GM23248 (cell line): ENCODE measurements around the gene DAPK1. TPM values are rescaled to one million over a fixed set of nuclear protein-coding genes. Genes with fewer than 3 reads are reported as not detected.

Experiments used
- DNase-seq: peaks from one replicate; pipeline ENCODE4 v3.0.0-alpha.2; 2015
- H2AFZ ChIP-seq: fragments of 200-600 bp; sonication (generic); 2 replicates; pipeline ENCODE4 v1.6.1; 2016; ENCODE audit warnings: antibody characterized with exemption
- H3F3A ChIP-seq: fragments of 200-600 bp; sonication (generic); 2 replicates; pipeline ENCODE4 v1.6.1; 2016; ENCODE audit warnings: mild to moderate bottlenecking, antibody characterized with exemption, mixed run types; ENCODE audit not compliant: insufficient read depth
- H3K27ac ChIP-seq: fragments of 200-600 bp; sonication (generic); 2 replicates; pipeline ENCODE4 v1.5.1; 2016; ENCODE audit warnings: mild to moderate bottlenecking
- H3K27me3 ChIP-seq: fragments of 200-600 bp; sonication (generic); replicated peaks from 2 replicates; pipeline ENCODE4 v1.6.1; 2016; ENCODE audit warnings: mild to moderate bottlenecking; ENCODE audit not compliant: insufficient read depth
- H3K36me3 ChIP-seq: fragments of 200-600 bp; sonication (generic); 2 replicates; pipeline ENCODE4 v1.6.1; 2016; ENCODE audit warnings: low read depth, mild to moderate bottlenecking
- H3K4me1 ChIP-seq: fragments of 200-600 bp; sonication (generic); 2 replicates; pipeline ENCODE4 v1.6.1; 2016; ENCODE audit warnings: mild to moderate bottlenecking; ENCODE audit not compliant: insufficient read depth
- H3K4me2 ChIP-seq: fragments of 200-600 bp; sonication (generic); one replicate; pipeline ENCODE4 v1.6.1; 2016; ENCODE audit warnings: mild to moderate bottlenecking; ENCODE audit not compliant: unreplicated experiment
- H3K4me3 ChIP-seq: fragments of 200-600 bp; sonication (generic); 2 replicates; pipeline ENCODE4 v1.5.1; 2016; ENCODE audit warnings: mild to moderate bottlenecking
- H3K79me2 ChIP-seq: fragments of 200-600 bp; sonication (generic); 2 replicates; pipeline ENCODE4 v1.6.1; 2016; ENCODE audit warnings: mild to moderate bottlenecking; ENCODE audit not compliant: insufficient read depth
- H3K9ac ChIP-seq: fragments of 200-600 bp; sonication (generic); 2 replicates; pipeline ENCODE4 v1.6.1; 2016; ENCODE audit warnings: mild to moderate bottlenecking
- H3K9me2 ChIP-seq: fragments of 200-600 bp; sonication (generic); 2 replicates; pipeline ENCODE4 v1.6.1; 2016; ENCODE audit warnings: mixed run types, mild to moderate bottlenecking, moderate library complexity; ENCODE audit not compliant: insufficient read depth
- H3K9me3 ChIP-seq: fragments of 200-600 bp; sonication (generic); one replicate; pipeline ENCODE4 v1.6.1; 2017; ENCODE audit warnings: low read depth
- H4K20me1 ChIP-seq: fragments of 200-600 bp; sonication (generic); 2 replicates; pipeline ENCODE4 v1.6.0; 2016; ENCODE audit not compliant: insufficient read depth
- EZH2 ChIP-seq: fragments of 200-600 bp; sonication (generic); IDR thresholded peaks from 2 replicates; pipeline ENCODE4 v1.6.1; 2018; ENCODE audit warnings: antibody characterized with exemption, mild to moderate bottlenecking; ENCODE audit not compliant: insufficient read depth, poor library complexity, severe bottlenecking
- EZH2phosphoT487 ChIP-seq: fragments of 200-600 bp; sonication (generic); IDR thresholded peaks from 2 replicates; pipeline ENCODE4 v1.6.1; 2018; ENCODE audit warnings: antibody characterized with exemption, moderate library complexity, mild to moderate bottlenecking, low read depth; ENCODE audit not compliant: insufficient read depth
- WGBS, 2 experiments: methylation state at CpG; one replicate each; pipeline ENCODE4 v1.1.6; 2015 to 2017; ENCODE audit warnings: low lambda C conversion rate in 2 of 2, low coverage in 1 of 2; ENCODE audit errors: missing lambda C conversion rate in 2 of 2; 5-methylcytosine and 5-hydroxymethylcytosine counted together
- in situ Hi-C: fragments of 300-500 bp; cut with MboI; formaldehyde crosslinking; loops from 2 replicates; pipeline ENCODE4 v1.15.0; 2020
- polyA plus RNA-seq: library from polyadenylated mRNA; unstranded; fragments of >200 nt; fragmentation: Nextera tagmentation; extraction: Ambion mirVana; gene quantifications from 2 replicates; pipeline ENCODE4 v1.2.1, GENCODE V29; 2016
- total RNA-seq: library from RNA; depleted of rRNA; stranded (reverse); fragments of >200 nt; shearing (Covaris generic); gene quantifications from 2 replicates; pipeline ENCODE4 v1.2.3, GENCODE V29; 2014

DAPK1 gene
- total and polyA plus RNA-seq, 2 experiments from 2014 or later = 1.6 to 1.9 TPM

GRCh38 chr9:87696641-87697040 lies 199.0 kb downstream of the DAPK1 start:
- Histone ChIP-seq H3K79me2 (no peaks in the 10 kb centered on the region), H3K4me3 (no peak overlapping the region), H3K9me3 (no peaks in the 10 kb centered on the region), H2AFZ (no peak overlapping the region), H3K4me1 (no peaks in the 10 kb centered on the region), H3K27me3 (no peaks in the 10 kb centered on the region), H3K9ac (no peak overlapping the region), H3K4me2 (no peak overlapping the region), H3K36me3 (no peaks in the 10 kb centered on the region), H3K9me2 (no peaks in the 10 kb centered on the region), H3K27ac (no peak overlapping the region), H4K20me1 (no peaks in the 10 kb centered on the region), H3F3A (no peaks in the 10 kb centered on the region)
- in situ Hi-C loops = no loop called here
- DNase-seq = no peak
- 80 to 84% methylated on average over 7 of the region's 7 CpGs for WGBS, 2 experiments
- TF ChIP-seq EZH2phosphoT487 = no peak
- TF ChIP-seq EZH2 = no peak

GRCh38 chr9:87698069-87698809 lies 200.6 kb downstream of the DAPK1 start:
- H3K9me2 ChIP-seq = no peaks in the 10 kb centered on the region
- H3K27me3 ChIP-seq = no peaks in the 10 kb centered on the region
- H3K79me2 ChIP-seq = no peaks in the 10 kb centered on the region
- H3K4me3 ChIP-seq = no peak overlapping the region
- TF ChIP-seq EZH2phosphoT487 (no peak), EZH2 (no peak)
- H3K4me2 ChIP-seq = no peak overlapping the region
- H3K9ac ChIP-seq = no peak overlapping the region
- no peaks in the 10 kb centered on the region for H3K9me3 ChIP-seq
- H4K20me1 ChIP-seq = no peaks in the 10 kb centered on the region
- in situ Hi-C loops = no loop called here
- no peaks in the 10 kb centered on the region for H3K36me3 ChIP-seq
- no peak overlapping the region for H2AFZ ChIP-seq
- WGBS, 2 experiments = 80 to 84% methylated on average over 14 of the region's 14 CpGs
- H3F3A ChIP-seq = no peaks in the 10 kb centered on the region
- H3K27ac ChIP-seq = no peak overlapping the region
- no peak for DNase-seq
- no peaks in the 10 kb centered on the region for H3K4me1 ChIP-seq

GRCh38 chr9:87699835-87700234 lies 202.2 kb downstream of the DAPK1 start:
- Histone ChIP-seq H3K4me2 (no peak overlapping the region), H4K20me1 (no peaks in the 10 kb centered on the region), H3K79me2 (no peaks in the 10 kb centered on the region), H3K4me1 (no peaks in the 10 kb centered on the region), H3K9me3 (no peaks in the 10 kb centered on the region), H3K36me3 (no peaks in the 10 kb centered on the region), H3K27ac (no peak overlapping the region), H3K9ac (no peak overlapping the region), H3F3A (no peaks in the 10 kb centered on the region), H3K27me3 (no peaks in the 10 kb centered on the region), H3K4me3 (no peak overlapping the region), H2AFZ (peak overlapping the region; percentile 39; the same call in 1 of the 2 replicates), H3K9me2 (no peaks in the 10 kb centered on the region)
- peak; percentile 16 for DNase-seq
- WGBS, 2 experiments = 93 to 99% methylated on average over 4 of the region's 4 CpGs
- in situ Hi-C loops = no loop called here
- TF ChIP-seq EZH2phosphoT487 (no peak), EZH2 (no peak)

GRCh38 chr9:87701491-87701890 lies 203.8 kb downstream of the DAPK1 start:
- Histone ChIP-seq H3K4me2 (no peak overlapping the region), H3K27me3 (no peaks in the 10 kb centered on the region), H3K79me2 (no peaks in the 10 kb centered on the region), H3K9ac (no peak overlapping the region), H3K9me2 (no peaks in the 10 kb centered on the region), H3K9me3 (no peaks in the 10 kb centered on the region), H3K4me3 (no peak overlapping the region), H4K20me1 (no peaks in the 10 kb centered on the region), H3K27ac (no peak overlapping the region), H3K4me1 (no peaks in the 10 kb centered on the region), H3K36me3 (no peaks in the 10 kb centered on the region), H3F3A (no peaks in the 10 kb centered on the region), H2AFZ (no peak overlapping the region)
- DNase-seq = no peak
- in situ Hi-C loops = no loop called here
- TF ChIP-seq EZH2 (no peak), EZH2phosphoT487 (no peak)
- 87 to 91% methylated on average over 9 of the region's 9 CpGs for WGBS, 2 experiments
